Measurements from ENCODE around the gene MST1R. TPM values are rescaled to one million over a fixed set of nuclear protein-coding genes. Genes with fewer than 3 reads are reported as not detected.

Gene MST1R
- total and polyA plus RNA-seq, 9 of the 15 experiments (the other 6 are each of a cell fraction or from before 2014, with no cell fraction given), result 1.3 to 10.0 (median 3.8) TPM

DNA sequence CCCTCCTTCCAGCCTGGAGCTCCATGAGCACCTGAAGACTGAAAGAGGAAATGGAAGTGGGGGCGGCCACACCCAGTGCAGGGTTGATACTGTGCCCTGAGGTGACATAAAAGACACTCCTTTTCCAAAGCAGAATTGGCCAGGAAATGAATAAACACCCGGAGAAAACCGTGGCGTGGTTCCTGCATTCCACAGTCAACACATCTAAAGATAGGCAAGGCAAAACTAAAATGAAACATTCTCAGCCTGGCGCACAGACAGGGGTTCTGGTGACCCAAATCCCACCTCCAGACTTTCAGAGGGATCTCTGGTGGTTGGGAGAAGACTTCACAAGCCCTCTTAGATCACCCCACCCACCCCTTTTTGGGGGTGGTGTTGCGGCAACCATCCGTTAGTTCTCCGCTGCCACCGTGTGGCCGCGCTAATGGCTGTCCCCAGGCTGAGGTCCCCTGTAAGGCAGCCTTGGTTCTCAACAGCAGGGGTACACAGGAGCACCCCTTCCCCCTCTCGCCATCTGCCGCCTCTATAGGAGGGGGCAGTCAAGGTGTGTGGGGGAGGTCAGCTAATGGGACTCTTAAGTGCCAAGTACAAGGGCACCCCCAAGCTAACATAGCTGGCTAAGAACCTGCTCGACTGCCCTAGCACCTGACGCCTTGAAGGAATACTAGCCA lies 2.5 kb upstream of the MST1R start (continued):
- TF ChIP-seq, protein P1, sequence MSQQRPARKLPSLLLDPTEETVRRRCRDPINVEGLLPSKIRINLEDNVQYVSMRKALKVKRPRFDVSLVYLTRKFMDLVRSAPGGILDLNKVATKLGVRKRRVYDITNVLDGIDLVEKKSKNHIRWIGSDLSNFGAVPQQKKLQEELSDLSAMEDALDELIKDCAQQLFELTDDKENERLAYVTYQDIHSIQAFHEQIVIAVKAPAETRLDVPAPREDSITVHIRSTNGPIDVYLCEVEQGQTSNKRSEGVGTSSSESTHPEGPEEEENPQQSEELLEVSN (IDR thresholded peaks at IDR 0.05; ENCODE audit: borderline replicate concordance in 1 of 2, extremely low read depth in 1 of 2, insufficient read depth in 1 of 2, insufficient read length in 1 of 2, low read depth in 1 of 2, low read length in 1 of 2, poor library complexity in 1 of 2, severe bottlenecking in 1 of 2), result no peak
- TF ChIP-seq ZEB2 (IDR thresholded peaks at IDR 0.05), result peak; percentile 37; the same call in 1 of the 2 replicates
- no peak for TF ChIP-seq ZNF217 (CRISPR knock-in tag; IDR thresholded peaks at IDR 0.05)
- no peak for TF ChIP-seq TAF9B (IDR thresholded peaks at IDR 0.05; ENCODE audit: partially characterized antibody)
- peak; percentile 64; the same call in 1 of the 2 replicates for TF ChIP-seq CTBP1 (IDR thresholded peaks at IDR 0.05; ENCODE audit: borderline replicate concordance)
- peak; percentile 73 to 81 (median 80) for TF ChIP-seq CTCF (IDR thresholded peaks at IDR 0.05 in 2 of 3, conservative IDR thresholded peaks at IDR 0.05 in 1 of 3; ENCODE audit: insufficient read depth in 2 of 3, low read depth in 1 of 3, low read length in 3 of 3)
- TF ChIP-seq ZNF444 (CRISPR knock-in tag; IDR thresholded peaks at IDR 0.05), result no peak
- TF ChIP-seq CBX2 (IDR thresholded peaks at IDR 0.05; ENCODE audit: insufficient read depth, low read length, poor library complexity, severe bottlenecking), result no peak
- peak; percentile 56; the same call in 1 of the 2 replicates for TF ChIP-seq REST (IDR thresholded peaks at IDR 0.05; ENCODE audit: borderline replicate concordance)
- TF ChIP-seq REST (CRISPR knock-in tag; IDR thresholded peaks at IDR 0.05; ENCODE audit: low read depth), result no peak
- TF ChIP-seq, protein P2, sequence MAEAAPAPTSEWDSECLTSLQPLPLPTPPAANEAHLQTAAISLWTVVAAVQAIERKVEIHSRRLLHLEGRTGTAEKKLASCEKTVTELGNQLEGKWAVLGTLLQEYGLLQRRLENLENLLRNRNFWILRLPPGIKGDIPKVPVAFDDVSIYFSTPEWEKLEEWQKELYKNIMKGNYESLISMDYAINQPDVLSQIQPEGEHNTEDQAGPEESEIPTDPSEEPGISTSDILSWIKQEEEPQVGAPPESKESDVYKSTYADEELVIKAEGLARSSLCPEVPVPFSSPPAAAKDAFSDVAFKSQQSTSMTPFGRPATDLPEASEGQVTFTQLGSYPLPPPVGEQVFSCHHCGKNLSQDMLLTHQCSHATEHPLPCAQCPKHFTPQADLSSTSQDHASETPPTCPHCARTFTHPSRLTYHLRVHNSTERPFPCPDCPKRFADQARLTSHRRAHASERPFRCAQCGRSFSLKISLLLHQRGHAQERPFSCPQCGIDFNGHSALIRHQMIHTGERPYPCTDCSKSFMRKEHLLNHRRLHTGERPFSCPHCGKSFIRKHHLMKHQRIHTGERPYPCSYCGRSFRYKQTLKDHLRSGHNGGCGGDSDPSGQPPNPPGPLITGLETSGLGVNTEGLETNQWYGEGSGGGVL (CRISPR knock-in tag; IDR thresholded peaks at IDR 0.05), result no peak
